Loucy (cell line): ENCODE measurements around the gene SSBP2.
A peak's percentile ranks its signal among the peaks of the same experiment; 100 is the strongest.

Experiments used
- H2AFZ ChIP-seq: fragments of 200-600 bp; sonication (generic); 2 replicates; pipeline ENCODE4 v1.6.0; 2016; ENCODE audit warnings: antibody characterized with exemption, mild to moderate bottlenecking, low read length, moderate library complexity
- H3F3A ChIP-seq: fragments of 200-600 bp; 2 replicates; pipeline ENCODE4 v1.6.0; 2016; ENCODE audit warnings: antibody characterized with exemption, low read depth, mild to moderate bottlenecking
- H3K27me3 ChIP-seq: fragments of 200-600 bp; sonication (generic); 2 replicates; pipeline ENCODE4 v1.6.1; 2014; ENCODE audit warnings: low read length, mild to moderate bottlenecking; ENCODE audit not compliant: insufficient read depth, poor library complexity, severe bottlenecking
- H3K36me3 ChIP-seq: fragments of 200-600 bp; sonication (generic); 2 replicates; pipeline ENCODE4 v1.6.1; 2016; ENCODE audit warnings: low read length; ENCODE audit not compliant: insufficient read depth
- H3K4me1 ChIP-seq: fragments of 200-600 bp; sonication (generic); 2 replicates; pipeline ENCODE4 v1.5.1; 2014; ENCODE audit warnings: low read length, mild to moderate bottlenecking; ENCODE audit not compliant: insufficient read depth, poor library complexity, severe bottlenecking
- H3K4me2 ChIP-seq: fragments of 200-600 bp; sonication (generic); 2 replicates; pipeline ENCODE4 v1.6.0; 2014; ENCODE audit warnings: antibody characterized with exemption, low read length, low read depth, mild to moderate bottlenecking; ENCODE audit not compliant: poor library complexity, severe bottlenecking
- H3K4me3 ChIP-seq: fragments of 200-600 bp; sonication (generic); 2 replicates; pipeline ENCODE4 v1.5.1; 2014; ENCODE audit warnings: low read length, mild to moderate bottlenecking, mixed read lengths; ENCODE audit not compliant: poor library complexity, severe bottlenecking
- H3K79me2 ChIP-seq: fragments of 200-600 bp; sonication (generic); 2 replicates; pipeline ENCODE4 v1.6.1; 2014; ENCODE audit warnings: low read length; ENCODE audit not compliant: insufficient read depth
- H3K9ac ChIP-seq: fragments of 200-600 bp; sonication (generic); 2 replicates; pipeline ENCODE4 v1.6.0; 2014; ENCODE audit warnings: mild to moderate bottlenecking, low read depth, low read length, moderate library complexity; ENCODE audit not compliant: poor library complexity, severe bottlenecking
- H3K9me2 ChIP-seq: fragments of 200-600 bp; sonication (generic); replicated peaks from 2 replicates; pipeline ENCODE4 v1.6.1; 2016; ENCODE audit warnings: low read depth, low read length, mixed read lengths
- H3K9me3 ChIP-seq: fragments of 200-600 bp; sonication (generic); 2 replicates; pipeline ENCODE4 v1.6.1; 2014; ENCODE audit warnings: mild to moderate bottlenecking, antibody characterized with exemption, low read length, low read depth; ENCODE audit not compliant: insufficient read depth
- H4K20me1 ChIP-seq: fragments of 200-600 bp; sonication (generic); 2 replicates; pipeline ENCODE4 v1.6.0; 2014; ENCODE audit warnings: antibody characterized with exemption, low read length, mild to moderate bottlenecking; ENCODE audit not compliant: insufficient read depth, poor library complexity, severe bottlenecking
- EZH2phosphoT487 ChIP-seq: fragments of 200-600 bp; IDR thresholded peaks from 2 replicates; pipeline ENCODE4 v1.6.1; 2018; ENCODE audit warnings: antibody characterized with exemption, mild to moderate bottlenecking, moderate library complexity, borderline replicate concordance
- TF ChIP-seq, protein P1 (sequence below): fragments of 200-600 bp; sonication (generic); conservative IDR thresholded peaks from 2 replicates; pipeline ENCODE4 v1.5.1; 2014; ENCODE audit warnings: mild to moderate bottlenecking, antibody characterized with exemption, low read length

Gene SSBP2

DNA sequence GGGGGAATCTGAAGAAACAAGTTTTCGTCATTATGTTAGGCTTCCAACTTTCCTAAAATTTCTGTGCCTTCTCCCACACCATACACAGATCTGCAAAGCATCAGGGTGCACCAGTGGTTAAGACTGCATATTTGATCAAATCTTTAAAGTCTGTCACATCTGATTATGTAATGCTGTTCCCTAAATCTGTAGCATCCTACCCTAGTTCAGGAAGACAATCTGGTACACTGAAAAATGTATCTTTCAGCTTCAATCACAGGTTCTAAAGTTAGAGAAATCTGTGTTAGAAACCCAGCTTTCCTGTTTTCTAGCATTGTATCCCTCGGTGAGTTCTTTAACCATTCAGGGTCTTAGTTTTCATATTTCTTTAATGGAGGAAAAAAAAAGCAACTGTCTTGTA, 3.9 kb downstream of the SSBP2 start:
- peak overlapping the region; percentile 89 for H3K4me3 ChIP-seq
- TF ChIP-seq, protein P1, sequence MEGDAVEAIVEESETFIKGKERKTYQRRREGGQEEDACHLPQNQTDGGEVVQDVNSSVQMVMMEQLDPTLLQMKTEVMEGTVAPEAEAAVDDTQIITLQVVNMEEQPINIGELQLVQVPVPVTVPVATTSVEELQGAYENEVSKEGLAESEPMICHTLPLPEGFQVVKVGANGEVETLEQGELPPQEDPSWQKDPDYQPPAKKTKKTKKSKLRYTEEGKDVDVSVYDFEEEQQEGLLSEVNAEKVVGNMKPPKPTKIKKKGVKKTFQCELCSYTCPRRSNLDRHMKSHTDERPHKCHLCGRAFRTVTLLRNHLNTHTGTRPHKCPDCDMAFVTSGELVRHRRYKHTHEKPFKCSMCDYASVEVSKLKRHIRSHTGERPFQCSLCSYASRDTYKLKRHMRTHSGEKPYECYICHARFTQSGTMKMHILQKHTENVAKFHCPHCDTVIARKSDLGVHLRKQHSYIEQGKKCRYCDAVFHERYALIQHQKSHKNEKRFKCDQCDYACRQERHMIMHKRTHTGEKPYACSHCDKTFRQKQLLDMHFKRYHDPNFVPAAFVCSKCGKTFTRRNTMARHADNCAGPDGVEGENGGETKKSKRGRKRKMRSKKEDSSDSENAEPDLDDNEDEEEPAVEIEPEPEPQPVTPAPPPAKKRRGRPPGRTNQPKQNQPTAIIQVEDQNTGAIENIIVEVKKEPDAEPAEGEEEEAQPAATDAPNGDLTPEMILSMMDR: no peak
- TF ChIP-seq EZH2phosphoT487: no peak
- H3K9me2 ChIP-seq: no peaks in the 10 kb centered on the region
- H3F3A ChIP-seq: no peaks in the 10 kb centered on the region
- peaks cover 89% of the 10 kb centered on the region for H3K79me2 ChIP-seq
- H3K36me3 ChIP-seq: no peaks in the 10 kb centered on the region
- H3K9ac ChIP-seq: peak overlapping the region; percentile 84
- H2AFZ ChIP-seq: no peak overlapping the region
- H3K27me3 ChIP-seq: no peaks in the 10 kb centered on the region
- peaks cover 61% of the 10 kb centered on the region for H3K4me1 ChIP-seq
- peak overlapping the region; percentile 97 for H3K4me2 ChIP-seq
- peaks cover 67% of the 10 kb centered on the region for H4K20me1 ChIP-seq
- no peaks in the 10 kb centered on the region for H3K9me3 ChIP-seq

DNA sequence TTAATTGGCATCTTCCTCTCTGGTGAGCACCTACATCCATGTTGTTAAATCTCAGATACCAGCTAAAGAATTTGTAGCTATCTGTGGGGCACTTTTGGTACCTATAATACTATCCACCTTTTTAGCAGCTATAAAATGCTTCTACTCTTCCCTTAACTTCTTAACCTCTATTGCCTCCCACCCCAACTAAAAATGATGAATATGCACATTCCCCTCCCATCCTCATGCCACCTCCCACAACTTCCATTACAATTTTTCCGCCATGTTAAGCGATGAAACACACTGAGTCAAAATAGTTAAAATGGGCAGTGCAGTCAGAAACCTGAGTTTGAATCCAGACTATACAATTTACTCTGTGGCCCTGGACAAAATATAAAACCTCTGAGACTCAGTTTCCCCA, 10.1 kb downstream of the SSBP2 start:
- peaks cover 93% of the 10 kb centered on the region for H4K20me1 ChIP-seq
- H3K9me3 ChIP-seq: no peaks in the 10 kb centered on the region
- H3K79me2 ChIP-seq: peaks cover 99% of the 10 kb centered on the region
- H3K27me3 ChIP-seq: no peaks in the 10 kb centered on the region
- no peak overlapping the region for H3K9ac ChIP-seq
- TF ChIP-seq, protein P1: no peak
- TF ChIP-seq EZH2phosphoT487: no peak
- H2AFZ ChIP-seq: no peak overlapping the region
- H3F3A ChIP-seq: 0 out of 2 replicates have a peak, but pooled peaks cover 8% of the 10 kb centered on the region
- peaks cover 71% of the 10 kb centered on the region for H3K4me1 ChIP-seq
- H3K36me3 ChIP-seq: 0 out of 2 replicates have a peak, but pooled peaks cover 4% of the 10 kb centered on the region
- no peak overlapping the region for H3K4me3 ChIP-seq
- peak overlapping the region; percentile 60 for H3K4me2 ChIP-seq
- H3K9me2 ChIP-seq: no peaks in the 10 kb centered on the region

DNA sequence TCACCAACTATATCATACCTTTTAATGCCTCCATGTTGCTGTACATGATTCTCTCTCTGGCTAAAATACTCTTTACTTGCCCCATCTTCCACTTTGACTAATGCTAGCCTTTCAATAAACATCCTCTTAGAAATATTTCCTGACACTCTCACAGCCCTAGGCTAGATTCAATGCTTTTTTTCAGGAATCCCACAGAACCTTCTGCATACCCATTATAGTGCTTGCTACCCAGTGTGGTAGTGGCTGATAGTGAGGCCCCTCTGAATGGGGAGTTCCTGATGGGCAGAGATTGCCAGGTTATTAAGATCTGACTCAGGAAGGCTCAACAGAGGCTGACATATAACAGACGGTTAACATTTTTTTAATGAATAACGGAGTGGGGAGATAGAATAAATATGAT, 11.6 kb downstream of the SSBP2 start:
- Histone ChIP-seq H3K4me1 (peaks cover 61% of the 10 kb centered on the region), H3K4me2 (peak overlapping the region; percentile 60), H2AFZ (no peak overlapping the region), H3K4me3 (no peak overlapping the region), H3K9ac (no peak overlapping the region), H3K79me2 (peaks cover 99% of the 10 kb centered on the region), H3K27me3 (no peaks in the 10 kb centered on the region), H4K20me1 (peaks cover 94% of the 10 kb centered on the region), H3K9me3 (no peaks in the 10 kb centered on the region), H3F3A (0 out of 2 replicates have a peak, but pooled peaks cover 8% of the 10 kb centered on the region), H3K36me3 (0 out of 2 replicates have a peak, but pooled peaks cover 4% of the 10 kb centered on the region), H3K9me2 (no peaks in the 10 kb centered on the region)
- no peak for TF ChIP-seq EZH2phosphoT487
- TF ChIP-seq, protein P1: no peak
